OCI-LY3 (cell line): Measurements from ENCODE around the gene SFT2D1.
A peak's percentile ranks its signal among the peaks of the same experiment; 100 is the strongest.

Source experiments
- H2AFZ ChIP-seq: fragments of 200-600, 300-600 bp; shearing (Covaris generic); 2 replicates; pipeline ENCODE4 v1.6.0; 2014; ENCODE audit warnings: antibody characterized with exemption, low read depth, low read length
- H3K27ac ChIP-seq: fragments of 200-600, 300-600 bp; sonication (generic); 2 replicates; pipeline ENCODE4 v1.5.1; 2014; ENCODE audit warnings: mild to moderate bottlenecking, low read length, moderate library complexity, mixed read lengths
- H3K27me3 ChIP-seq: fragments of 200-600, 300-600 bp; sonication (generic); 2 replicates; pipeline ENCODE4 v1.6.1; 2014; ENCODE audit warnings: low read depth, low read length, mixed read lengths
- H3K36me3 ChIP-seq: fragments of 200-600, 300-600 bp; sonication (generic); replicated peaks from 2 replicates; pipeline ENCODE3; 2014; ENCODE audit warnings: low read depth, low read length, mixed read lengths
- H3K4me1 ChIP-seq: fragments of 300-600, 200-600 bp; sonication (generic); 2 replicates; pipeline ENCODE4 v1.6.1; 2014; ENCODE audit warnings: low read length, mixed read lengths
- H3K4me2 ChIP-seq: fragments of 200-600, 300-600 bp; sonication (generic); 2 replicates; pipeline ENCODE4 v1.6.1; 2014; ENCODE audit warnings: low read length, mixed read lengths
- H3K4me3 ChIP-seq: fragments of 300-600, 200-600 bp; sonication (generic); 2 replicates; pipeline ENCODE4 v1.5.1; 2014; ENCODE audit warnings: antibody characterized with exemption, mild to moderate bottlenecking, low read length, moderate library complexity
- H3K79me2 ChIP-seq: fragments of 300-600, 200-600 bp; shearing (Covaris generic); 2 replicates; pipeline ENCODE4 v1.6.1; 2014; ENCODE audit warnings: mild to moderate bottlenecking, low read length, mixed read lengths
- H3K9ac ChIP-seq: fragments of 300-600, 200-600 bp; shearing (Covaris generic); 2 replicates; pipeline ENCODE4 v1.6.0; 2014; ENCODE audit warnings: mild to moderate bottlenecking, low read length, moderate library complexity
- H3K9me3 ChIP-seq: fragments of 200-600, 300-600 bp; shearing (Covaris generic); 2 replicates; pipeline ENCODE4 v1.6.1; 2014; ENCODE audit warnings: low read length, mixed read lengths; ENCODE audit not compliant: insufficient read depth
- H4K20me1 ChIP-seq: fragments of 200-600, 300-600 bp; sonication (generic); 2 replicates; pipeline ENCODE4 v1.6.1; 2016; ENCODE audit warnings: low read length, mixed read lengths; ENCODE audit not compliant: insufficient read depth
- CTCF ChIP-seq: fragments of 200-600, 300-600 bp; sonication (generic); IDR thresholded peaks from 2 replicates; pipeline ENCODE4 v1.5.1; 2014; ENCODE audit warnings: antibody characterized with exemption, low read length, low read depth
- EZH2phosphoT487 ChIP-seq: fragments of 200-600 bp; shearing (Covaris generic); IDR thresholded peaks from 2 replicates; pipeline ENCODE4 v1.6.1; 2018; ENCODE audit warnings: antibody characterized with exemption, mixed run types, low read depth

Gene SFT2D1

GRCh38 chr6:166289207-166290060 lies 52.9 kb downstream of the SFT2D1 start:
- H2AFZ ChIP-seq = no peak overlapping the region
- TF ChIP-seq CTCF = no peak
- no peak for TF ChIP-seq EZH2phosphoT487

GRCh38 chr6:166286839-166287271 lies 55.5 kb downstream of the SFT2D1 start:
- H3K4me2 ChIP-seq = peak overlapping the region; percentile 76
- H3K4me1 ChIP-seq = peaks cover 10% of the 10 kb centered on the region
- no peaks in the 10 kb centered on the region for H3K79me2 ChIP-seq
- peak overlapping the region; percentile 53 for H3K4me3 ChIP-seq
- H3K27me3 ChIP-seq = no peaks in the 10 kb centered on the region
- no peak overlapping the region for H3K9ac ChIP-seq
- TF ChIP-seq EZH2phosphoT487 (no peak), CTCF (no peak)
- peak overlapping the region; percentile 80 for H2AFZ ChIP-seq
- no peaks in the 10 kb centered on the region for H3K9me3 ChIP-seq
- H4K20me1 ChIP-seq = no peaks in the 10 kb centered on the region
- H3K36me3 ChIP-seq = no peaks in the 10 kb centered on the region
- H3K27ac ChIP-seq = no peak overlapping the region

More at GRCh38 chr6:166289207-166290060, 52.9 kb downstream of the SFT2D1 start:
- Histone ChIP-seq H3K4me2 (no peak overlapping the region), H3K9me3 (no peaks in the 10 kb centered on the region), H3K36me3 (no peaks in the 10 kb centered on the region), H3K9ac (no peak overlapping the region), H3K79me2 (no peaks in the 10 kb centered on the region), H3K4me1 (peaks cover 10% of the 10 kb centered on the region), H3K27ac (no peak overlapping the region), H3K4me3 (no peak overlapping the region), H4K20me1 (no peaks in the 10 kb centered on the region), H3K27me3 (no peaks in the 10 kb centered on the region)

GRCh38 chr6:166285233-166285632 lies 57.1 kb downstream of the SFT2D1 start:
- H3K4me2 ChIP-seq = no peak overlapping the region
- no peaks in the 10 kb centered on the region for H3K36me3 ChIP-seq
- H3K9ac ChIP-seq = no peak overlapping the region
- H2AFZ ChIP-seq = no peak overlapping the region
- H3K27me3 ChIP-seq = no peaks in the 10 kb centered on the region
- no peaks in the 10 kb centered on the region for H3K9me3 ChIP-seq
- H4K20me1 ChIP-seq = no peaks in the 10 kb centered on the region
- TF ChIP-seq EZH2phosphoT487 (no peak), CTCF (no peak)
- no peak overlapping the region for H3K27ac ChIP-seq
- H3K4me1 ChIP-seq = peaks cover 10% of the 10 kb centered on the region
- no peaks in the 10 kb centered on the region for H3K79me2 ChIP-seq
- no peak overlapping the region for H3K4me3 ChIP-seq

- Histone ChIP-seq H3K9ac (no peak overlapping the region), H3K4me2 (no peak overlapping the region), H3K4me1 (peaks cover 10% of the 10 kb centered on the region), H3K79me2 (no peaks in the 10 kb centered on the region), H3K9me3 (no peaks in the 10 kb centered on the region), H3K27ac (no peak overlapping the region), H3K27me3 (no peaks in the 10 kb centered on the region), H3K4me3 (no peak overlapping the region), H3K36me3 (no peaks in the 10 kb centered on the region), H4K20me1 (no peaks in the 10 kb centered on the region), H2AFZ (no peak overlapping the region)
- TF ChIP-seq EZH2phosphoT487 (no peak), CTCF (no peak)
Observed at GRCh38 chr6:166284640-166285039, 57.7 kb downstream of the SFT2D1 start.
